HepG2 (cell line): Measurements from ENCODE around the gene P2RY2. TPM values are rescaled to one million over a fixed set of nuclear protein-coding genes. Genes with fewer than 3 reads are reported as not detected.

Experiments
- BRD4 ChIP-seq: sonication (generic); formaldehyde crosslinking; IDR thresholded peaks from 2 replicates; pipeline ENCODE4 v1.4.0; 2020; ENCODE audit warnings: missing genetic modification reagents
- CBX2 ChIP-seq, 2 experiments: fragments of 200-600 bp in 1 of 2; sonication (generic); formaldehyde crosslinking in 1 of 2; IDR thresholded peaks; 2 replicates each; pipeline versions ENCODE4 v1.7.0 to v1.8.1; 2018 to 2022; ENCODE audit warnings: low read depth in 2 of 2, low read length in 1 of 2, mild to moderate bottlenecking in 1 of 2, missing genetic modification reagents in 1 of 2
- E2F1 ChIP-seq: sonication (generic); formaldehyde crosslinking; IDR thresholded peaks from 2 replicates; pipeline ENCODE4 v1.5.0; 2020; ENCODE audit warnings: missing genetic modification reagents
- JUN ChIP-seq: sonication (generic); formaldehyde crosslinking; IDR thresholded peaks from 2 replicates; pipeline ENCODE4 v1.4.0; 2020; ENCODE audit warnings: mild to moderate bottlenecking, missing genetic modification reagents
- KDM5A ChIP-seq: fragments of 200-600 bp; sonication (generic); IDR thresholded peaks from 2 replicates; pipeline ENCODE4 v1.7.0; 2018; ENCODE audit warnings: antibody characterized with exemption, mild to moderate bottlenecking, low read length, borderline replicate concordance
- SP2 ChIP-seq: sonication (generic); formaldehyde crosslinking; IDR thresholded peaks from 2 replicates; pipeline ENCODE4 v1.5.1; 2020; ENCODE audit warnings: mild to moderate bottlenecking, missing genetic modification reagents
- SRSF1 ChIP-seq: fragments of 200-400 bp; formaldehyde crosslinking; optimal IDR thresholded peaks from 2 replicates; pipeline ENCODE3; 2017; ENCODE audit warnings: mild to moderate bottlenecking, low read depth, low read length, moderate library complexity
- TEAD3 ChIP-seq: optimal IDR thresholded peaks from 2 replicates; pipeline ENCODE3; 2016; ENCODE audit warnings: borderline replicate concordance
- YY1 ChIP-seq: IDR thresholded peaks from 2 replicates; pipeline ENCODE4 v1.6.1; 2011; ENCODE audit warnings: low read length, low read depth, moderate library complexity, mild to moderate bottlenecking; ENCODE audit not compliant: insufficient read depth, insufficient replicate concordance
- ZNF232 ChIP-seq: sonication (generic); formaldehyde crosslinking; IDR thresholded peaks from 2 replicates; pipeline ENCODE4 v1.4.0; 2020; ENCODE audit warnings: missing genetic modification reagents, borderline replicate concordance
- ZNF276 ChIP-seq: sonication (generic); formaldehyde crosslinking; IDR thresholded peaks from 2 replicates; pipeline ENCODE4 v1.4.0; 2020; ENCODE audit warnings: mild to moderate bottlenecking, low read depth, missing genetic modification reagents
- ZNF337 ChIP-seq: sonication (generic); formaldehyde crosslinking; IDR thresholded peaks from 2 replicates; pipeline ENCODE4 v1.5.1; 2020; ENCODE audit warnings: missing genetic modification reagents, low read depth, mild to moderate bottlenecking, borderline replicate concordance
- polyA plus RNA-seq, 8 experiments: library from polyadenylated mRNA; depleted of rRNA in 3 of 8; stranded (reverse) in 7 of 8; unstranded in 1 of 8; fragments of >200 nt; fragmentation: Illumina TruSeq in 4 of 8; extraction: Trizol in 4 of 8; gene quantifications; 2 replicates each; pipeline versions ENCODE4 v1.2.1 to v1.2.3, GENCODE V29; 2011 to 2016; ENCODE audit warnings: low read depth in 4 of 8, missing spikeins in 1 of 8, mixed read lengths in 1 of 8; ENCODE audit not compliant: insufficient read depth in 1 of 8
- total RNA-seq, 5 experiments: library from RNA; depleted of rRNA; stranded (reverse); fragments of >200 nt; fragmentation: Illumina TruSeq; extraction: Trizol; gene quantifications; 2 replicates each; pipeline ENCODE4 v1.2.3, GENCODE V29; 2016; ENCODE audit warnings: low read depth in 1 of 5
- TF ChIP-seq, protein P1 (sequence below): sonication (generic); formaldehyde crosslinking; IDR thresholded peaks from 2 replicates; pipeline ENCODE4 v1.5.0; 2020; ENCODE audit warnings: missing genetic modification reagents, mild to moderate bottlenecking, borderline replicate concordance
- TF ChIP-seq, protein P2 (sequence below): sonication (generic); formaldehyde crosslinking; IDR thresholded peaks from 2 replicates; pipeline ENCODE4 v1.5.1; 2020; ENCODE audit warnings: missing genetic modification reagents, mild to moderate bottlenecking, borderline replicate concordance
- TF ChIP-seq, protein P3 (sequence below): sonication (generic); formaldehyde crosslinking; IDR thresholded peaks from 2 replicates; pipeline ENCODE4 v1.4.0; 2020; ENCODE audit warnings: missing genetic modification reagents, borderline replicate concordance

P2RY2 gene
- total and polyA plus RNA-seq, 2 of the 13 experiments (the other 11 are each of a cell fraction or from before 2014, with no cell fraction given) = 0.95 to 3.1 TPM

DNA sequence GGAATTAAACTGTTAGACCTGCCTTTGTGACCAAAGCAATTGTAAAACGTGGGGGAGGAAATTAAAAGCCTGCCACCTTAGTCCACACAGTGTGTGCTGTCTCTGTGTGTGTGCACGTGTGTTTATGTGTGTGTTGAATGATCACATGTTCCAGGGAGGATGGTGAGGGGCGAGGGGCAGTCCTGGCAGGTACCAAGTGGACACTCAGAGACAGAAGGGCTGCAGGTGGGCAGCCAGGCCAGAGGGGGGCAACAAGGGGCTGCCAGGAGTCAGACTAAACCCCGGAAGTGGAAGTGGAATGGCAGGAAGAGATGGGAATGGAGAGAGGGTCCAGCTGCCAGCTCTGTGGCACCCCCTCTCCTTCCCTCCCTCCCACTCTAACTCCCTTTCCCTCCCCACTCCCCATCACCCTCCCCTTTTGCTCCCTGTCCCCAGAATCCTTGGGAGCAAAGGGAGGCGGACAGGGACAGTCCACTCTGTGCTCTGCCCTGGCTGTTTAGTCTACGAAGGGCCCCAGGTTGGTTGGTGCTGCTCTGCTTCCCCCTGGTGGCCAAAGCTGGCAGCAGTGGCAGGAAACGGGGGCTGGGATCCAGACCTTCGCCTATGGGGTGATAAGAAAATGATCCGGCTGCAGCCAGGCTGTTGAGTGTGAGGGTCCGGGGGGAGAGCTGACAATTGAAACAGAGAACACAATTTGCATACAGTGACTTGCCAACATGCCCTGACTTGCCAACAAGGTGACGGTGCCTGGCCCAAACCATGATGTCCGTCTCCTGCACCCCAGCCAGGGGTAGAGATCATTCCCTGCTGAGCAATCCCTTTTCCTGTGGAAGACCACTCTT is 24.4 kb downstream of the P2RY2 start (continued):
- TF ChIP-seq CBX2 (IDR thresholded peaks at IDR 0.05; ENCODE audit: low read depth, low read length) (no peak), CBX2 (CRISPR knock-in tag; IDR thresholded peaks at IDR 0.05; ENCODE audit: low read depth) (peak; percentile 36; the same call in 1 of the 2 replicates), SRSF1 (no peak), BRD4 (CRISPR knock-in tag) (no peak), JUN (CRISPR knock-in tag) (no peak), KDM5A (peak; percentile 81; the same call in 1 of the 2 replicates), TEAD3 (CRISPR knock-in tag) (peak; percentile 25), ZNF232 (no peak; the same call in 1 of the 2 replicates), E2F1 (no peak), SP2 (CRISPR knock-in tag) (no peak), ZNF276 (no peak), YY1 (no peak), ZNF337 (CRISPR knock-in tag) (no peak)
- TF ChIP-seq, protein P1, sequence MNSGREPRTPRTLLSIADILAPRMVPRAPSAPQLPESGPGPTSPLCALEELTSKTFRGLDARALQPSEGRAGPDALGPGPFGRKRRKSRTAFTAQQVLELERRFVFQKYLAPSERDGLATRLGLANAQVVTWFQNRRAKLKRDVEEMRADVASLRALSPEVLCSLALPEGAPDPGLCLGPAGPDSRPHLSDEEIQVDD = no peak
- TF ChIP-seq, protein P2, sequence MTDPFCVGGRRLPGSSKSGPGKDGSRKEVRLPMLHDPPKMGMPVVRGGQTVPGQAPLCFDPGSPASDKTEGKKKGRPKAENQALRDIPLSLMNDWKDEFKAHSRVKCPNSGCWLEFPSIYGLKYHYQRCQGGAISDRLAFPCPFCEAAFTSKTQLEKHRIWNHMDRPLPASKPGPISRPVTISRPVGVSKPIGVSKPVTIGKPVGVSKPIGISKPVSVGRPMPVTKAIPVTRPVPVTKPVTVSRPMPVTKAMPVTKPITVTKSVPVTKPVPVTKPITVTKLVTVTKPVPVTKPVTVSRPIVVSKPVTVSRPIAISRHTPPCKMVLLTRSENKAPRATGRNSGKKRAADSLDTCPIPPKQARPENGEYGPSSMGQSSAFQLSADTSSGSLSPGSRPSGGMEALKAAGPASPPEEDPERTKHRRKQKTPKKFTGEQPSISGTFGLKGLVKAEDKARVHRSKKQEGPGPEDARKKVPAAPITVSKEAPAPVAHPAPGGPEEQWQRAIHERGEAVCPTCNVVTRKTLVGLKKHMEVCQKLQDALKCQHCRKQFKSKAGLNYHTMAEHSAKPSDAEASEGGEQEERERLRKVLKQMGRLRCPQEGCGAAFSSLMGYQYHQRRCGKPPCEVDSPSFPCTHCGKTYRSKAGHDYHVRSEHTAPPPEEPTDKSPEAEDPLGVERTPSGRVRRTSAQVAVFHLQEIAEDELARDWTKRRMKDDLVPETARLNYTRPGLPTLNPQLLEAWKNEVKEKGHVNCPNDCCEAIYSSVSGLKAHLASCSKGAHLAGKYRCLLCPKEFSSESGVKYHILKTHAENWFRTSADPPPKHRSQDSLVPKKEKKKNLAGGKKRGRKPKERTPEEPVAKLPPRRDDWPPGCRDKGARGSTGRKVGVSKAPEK (CRISPR knock-in tag) = peak; percentile 74; the same call in 1 of the 2 replicates
- TF ChIP-seq, protein P3, sequence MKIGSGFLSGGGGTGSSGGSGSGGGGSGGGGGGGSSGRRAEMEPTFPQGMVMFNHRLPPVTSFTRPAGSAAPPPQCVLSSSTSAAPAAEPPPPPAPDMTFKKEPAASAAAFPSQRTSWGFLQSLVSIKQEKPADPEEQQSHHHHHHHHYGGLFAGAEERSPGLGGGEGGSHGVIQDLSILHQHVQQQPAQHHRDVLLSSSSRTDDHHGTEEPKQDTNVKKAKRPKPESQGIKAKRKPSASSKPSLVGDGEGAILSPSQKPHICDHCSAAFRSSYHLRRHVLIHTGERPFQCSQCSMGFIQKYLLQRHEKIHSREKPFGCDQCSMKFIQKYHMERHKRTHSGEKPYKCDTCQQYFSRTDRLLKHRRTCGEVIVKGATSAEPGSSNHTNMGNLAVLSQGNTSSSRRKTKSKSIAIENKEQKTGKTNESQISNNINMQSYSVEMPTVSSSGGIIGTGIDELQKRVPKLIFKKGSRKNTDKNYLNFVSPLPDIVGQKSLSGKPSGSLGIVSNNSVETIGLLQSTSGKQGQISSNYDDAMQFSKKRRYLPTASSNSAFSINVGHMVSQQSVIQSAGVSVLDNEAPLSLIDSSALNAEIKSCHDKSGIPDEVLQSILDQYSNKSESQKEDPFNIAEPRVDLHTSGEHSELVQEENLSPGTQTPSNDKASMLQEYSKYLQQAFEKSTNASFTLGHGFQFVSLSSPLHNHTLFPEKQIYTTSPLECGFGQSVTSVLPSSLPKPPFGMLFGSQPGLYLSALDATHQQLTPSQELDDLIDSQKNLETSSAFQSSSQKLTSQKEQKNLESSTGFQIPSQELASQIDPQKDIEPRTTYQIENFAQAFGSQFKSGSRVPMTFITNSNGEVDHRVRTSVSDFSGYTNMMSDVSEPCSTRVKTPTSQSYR (CRISPR knock-in tag) = no peak; the same call in 1 of the 2 replicates
